Progenitor cell of endocrine pancreas (in vitro differentiated cells): Measurements from ENCODE around the gene ABCC6. TPM values are rescaled to one million over a fixed set of nuclear protein-coding genes. Genes with fewer than 3 reads are reported as not detected.
"Not testable (repeated sequence)": the region's sequence is repeated elsewhere in the genome, so short reads cannot be mapped to it uniquely, and the experiment has no call there.

ENCODE experiments used
- DNase-seq: peaks from one replicate; pipeline ENCODE4 v3.0.0; 2021; ENCODE audit warnings: low spot score; ENCODE audit not compliant: unreplicated experiment
- H3K27ac Mint-ChIP-seq: 2 replicates; pipeline ENCODE4 v1.8.0; 2021; ENCODE audit warnings: mild to moderate bottlenecking, moderate library complexity, mixed read lengths
- H3K27me3 Mint-ChIP-seq: 2 replicates; pipeline ENCODE4 v1.8.0; 2021; ENCODE audit warnings: mixed read lengths
- H3K36me3 Mint-ChIP-seq: 2 replicates; pipeline ENCODE4 v1.8.0; 2022; ENCODE audit warnings: mixed read lengths; ENCODE audit not compliant: insufficient read depth
- H3K4me1 Mint-ChIP-seq: 2 replicates; pipeline ENCODE4 v1.8.0; 2021; ENCODE audit warnings: low read depth, mixed read lengths
- H3K4me3 Mint-ChIP-seq: 2 replicates; pipeline ENCODE4 v1.8.0; 2021; ENCODE audit warnings: low read depth, mild to moderate bottlenecking, moderate library complexity, mixed read lengths
- H3K9me3 Mint-ChIP-seq: 2 replicates; pipeline ENCODE4 v1.8.0; 2021; ENCODE audit warnings: low read depth, mixed read lengths
- total RNA-seq: library from RNA; stranded (reverse); gene quantifications from 2 replicates; pipeline ENCODE4 v1.2.1, GENCODE V29; 2021
- TF ChIP-seq, protein P1 (sequence below): fragments of 200-600 bp; sonication (generic); IDR thresholded peaks from one replicate; pipeline ENCODE4 v1.5.0; 2021; ENCODE audit warnings: antibody characterized with exemption, mild to moderate bottlenecking; ENCODE audit not compliant: unreplicated experiment

Gene ABCC6
- total RNA-seq, 1 donor from 2014 or later, result 9.8 TPM

DNA sequence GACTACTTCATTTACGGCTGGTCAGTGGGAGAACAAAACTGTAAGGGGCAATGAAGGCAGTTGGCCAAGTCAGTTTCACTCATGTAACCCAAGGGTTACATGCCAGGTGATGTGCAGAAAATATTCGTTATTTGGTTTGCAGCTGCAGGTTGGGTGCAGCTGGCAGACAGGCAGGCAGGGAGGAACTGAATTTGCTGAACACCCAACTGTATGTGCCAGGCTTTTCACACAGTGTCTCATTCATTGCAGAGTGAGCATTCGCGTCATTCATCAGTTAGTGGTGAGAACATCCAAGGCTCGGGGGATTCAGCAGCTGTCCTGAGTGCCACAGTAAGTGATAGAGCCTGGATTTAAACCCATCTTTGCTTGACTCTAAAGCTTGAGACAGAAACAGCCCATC lies 59.7 kb downstream of the ABCC6 start:
- TF ChIP-seq, protein P1, sequence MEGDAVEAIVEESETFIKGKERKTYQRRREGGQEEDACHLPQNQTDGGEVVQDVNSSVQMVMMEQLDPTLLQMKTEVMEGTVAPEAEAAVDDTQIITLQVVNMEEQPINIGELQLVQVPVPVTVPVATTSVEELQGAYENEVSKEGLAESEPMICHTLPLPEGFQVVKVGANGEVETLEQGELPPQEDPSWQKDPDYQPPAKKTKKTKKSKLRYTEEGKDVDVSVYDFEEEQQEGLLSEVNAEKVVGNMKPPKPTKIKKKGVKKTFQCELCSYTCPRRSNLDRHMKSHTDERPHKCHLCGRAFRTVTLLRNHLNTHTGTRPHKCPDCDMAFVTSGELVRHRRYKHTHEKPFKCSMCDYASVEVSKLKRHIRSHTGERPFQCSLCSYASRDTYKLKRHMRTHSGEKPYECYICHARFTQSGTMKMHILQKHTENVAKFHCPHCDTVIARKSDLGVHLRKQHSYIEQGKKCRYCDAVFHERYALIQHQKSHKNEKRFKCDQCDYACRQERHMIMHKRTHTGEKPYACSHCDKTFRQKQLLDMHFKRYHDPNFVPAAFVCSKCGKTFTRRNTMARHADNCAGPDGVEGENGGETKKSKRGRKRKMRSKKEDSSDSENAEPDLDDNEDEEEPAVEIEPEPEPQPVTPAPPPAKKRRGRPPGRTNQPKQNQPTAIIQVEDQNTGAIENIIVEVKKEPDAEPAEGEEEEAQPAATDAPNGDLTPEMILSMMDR, result no peak
- DNase-seq, result no peak
- no peak overlapping the region for H3K4me3 Mint-ChIP-seq
- H3K27ac Mint-ChIP-seq, result no peak overlapping the region
- H3K9me3 Mint-ChIP-seq, result peaks cover 8% of the 10 kb centered on the region
- no peaks in the 10 kb centered on the region for H3K4me1 Mint-ChIP-seq
- no peaks in the 10 kb centered on the region for H3K27me3 Mint-ChIP-seq
- H3K36me3 Mint-ChIP-seq, result peaks cover 14% of the 10 kb centered on the region

DNA sequence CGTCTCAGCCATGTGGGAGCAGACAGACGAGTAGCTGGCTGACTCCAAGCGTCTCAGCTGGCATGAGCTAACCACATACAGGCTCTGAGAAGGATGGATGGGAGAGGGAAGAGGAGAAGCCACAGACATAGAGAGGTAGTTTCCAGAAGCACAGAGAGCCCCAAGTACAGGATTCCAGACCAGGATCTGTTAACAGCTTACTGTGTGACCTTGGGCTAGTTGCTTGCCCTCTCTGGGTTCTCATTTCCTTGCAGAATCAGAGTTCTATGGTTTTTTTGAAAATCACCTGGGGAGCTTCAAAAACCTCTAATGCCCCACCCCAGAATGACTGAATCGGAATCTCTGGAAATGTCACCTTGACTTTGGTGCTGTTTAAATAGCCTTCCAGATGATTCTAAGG lies 60.2 kb downstream of the ABCC6 start:
- TF ChIP-seq, protein P1, result no peak
- peaks cover 19% of the 10 kb centered on the region for H3K36me3 Mint-ChIP-seq
- no peak overlapping the region for H3K27ac Mint-ChIP-seq
- H3K4me1 Mint-ChIP-seq, result no peaks in the 10 kb centered on the region
- H3K27me3 Mint-ChIP-seq, result no peaks in the 10 kb centered on the region
- DNase-seq, result no peak
- H3K4me3 Mint-ChIP-seq, result no peak overlapping the region
- peaks cover 13% of the 10 kb centered on the region for H3K9me3 Mint-ChIP-seq

DNA sequence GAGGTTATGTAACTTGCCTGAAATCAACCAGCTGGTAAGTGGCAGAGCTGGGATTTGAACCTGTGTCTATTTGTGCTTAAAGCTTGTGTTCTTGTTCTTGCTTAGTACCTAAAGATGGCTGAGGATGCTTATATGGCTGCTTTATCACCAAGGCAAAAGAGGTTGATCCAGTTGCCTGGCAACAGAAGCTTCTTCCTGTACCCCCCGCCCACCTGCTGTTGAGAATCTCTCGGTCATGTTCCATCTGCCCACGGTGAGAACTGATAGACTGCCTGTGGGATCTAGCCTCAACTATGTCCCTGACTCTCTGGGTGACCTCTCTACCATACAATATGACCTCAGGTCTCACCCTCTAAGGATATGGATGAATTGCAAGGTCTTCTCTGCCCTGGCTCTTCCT lies 60.7 kb downstream of the ABCC6 start:
- Mint-ChIP-seq H3K27ac (no peak overlapping the region), H3K36me3 (peaks cover 20% of the 10 kb centered on the region), H3K4me1 (no peaks in the 10 kb centered on the region), H3K9me3 (peaks cover 14% of the 10 kb centered on the region), H3K4me3 (no peak overlapping the region), H3K27me3 (no peaks in the 10 kb centered on the region)
- DNase-seq, result no peak
- TF ChIP-seq, protein P1, result no peak

DNA sequence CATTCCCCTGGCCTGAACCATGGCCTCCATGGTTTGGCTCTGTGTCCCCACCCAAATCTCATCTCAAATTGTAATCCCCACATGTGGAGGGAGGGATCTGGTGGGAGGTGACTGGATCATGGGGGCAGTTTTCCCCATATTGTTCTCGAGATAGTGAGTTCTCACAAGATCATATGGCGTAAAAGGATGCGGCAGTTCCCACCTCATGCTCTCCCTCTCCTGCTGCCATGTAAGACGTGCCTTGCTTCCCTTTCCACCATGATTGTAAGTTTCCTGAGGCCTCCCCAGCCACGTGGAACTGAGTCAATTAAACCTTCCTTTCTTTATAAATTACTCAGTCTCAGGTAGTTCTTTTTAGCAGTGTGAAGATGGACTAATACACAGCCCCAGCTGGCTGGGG lies 61.5 kb downstream of the ABCC6 start:
- Mint-ChIP-seq H3K9me3 (peaks cover 14% of the 10 kb centered on the region), H3K36me3 (peaks cover 24% of the 10 kb centered on the region)
- H3K4me1 Mint-ChIP-seq, H3K27me3 Mint-ChIP-seq, DNase-seq, H3K4me3 Mint-ChIP-seq, H3K27ac Mint-ChIP-seq: not testable (repeated sequence)

DNA sequence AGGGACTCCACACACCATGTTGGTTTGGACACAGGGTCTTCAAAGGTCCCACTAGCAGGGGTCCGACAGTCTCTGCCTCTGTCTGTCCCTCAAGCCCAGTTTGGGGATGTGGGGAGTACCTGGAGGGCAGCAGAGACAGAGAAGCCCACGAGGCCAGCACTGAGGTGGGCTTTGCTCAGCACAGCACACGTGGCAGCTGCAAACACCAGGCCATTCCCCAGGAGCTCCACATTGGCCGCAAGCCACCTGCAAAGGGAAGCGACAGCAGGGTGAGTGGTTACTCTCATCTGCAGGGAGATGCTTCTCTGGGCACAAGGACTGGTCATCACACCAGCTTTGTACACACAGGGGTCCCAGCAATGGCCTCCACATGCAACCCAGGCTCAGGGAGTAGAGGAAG lies 62.0 kb downstream of the ABCC6 start:
- Mint-ChIP-seq H3K36me3 (peaks cover 27% of the 10 kb centered on the region), H3K27me3 (no peaks in the 10 kb centered on the region), H3K4me1 (no peaks in the 10 kb centered on the region), H3K27ac (no peak overlapping the region), H3K4me3 (no peak overlapping the region), H3K9me3 (peaks cover 14% of the 10 kb centered on the region)
- no peak for DNase-seq
- TF ChIP-seq, protein P1, result no peak

DNA sequence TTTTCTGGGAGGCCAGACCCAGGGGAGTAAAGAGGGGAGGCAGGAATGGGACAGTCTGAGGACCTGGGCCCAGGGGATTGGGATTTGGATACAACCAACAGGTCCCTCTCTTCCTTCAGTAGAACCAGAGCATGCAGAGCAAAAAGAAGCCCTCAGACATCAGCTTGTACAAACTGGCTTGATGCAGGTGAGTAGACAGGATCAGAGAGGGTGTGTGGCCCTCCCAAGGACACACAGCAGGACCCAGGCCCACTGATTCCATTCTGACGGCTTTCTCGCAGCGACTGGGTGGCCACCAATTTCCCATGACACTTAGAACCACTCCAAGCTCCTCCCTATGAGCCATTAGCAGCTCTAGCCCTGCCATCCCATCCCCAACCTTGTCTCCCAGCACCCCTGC lies 63.6 kb downstream of the ABCC6 start:
- TF ChIP-seq, protein P1, result no peak
- Mint-ChIP-seq H3K36me3 (peaks cover 32% of the 10 kb centered on the region), H3K9me3 (peaks cover 14% of the 10 kb centered on the region)

More for the DNA sequence above, 63.6 kb downstream of the ABCC6 start:
- Mint-ChIP-seq H3K4me1 (no peaks in the 10 kb centered on the region), H3K4me3 (no peak overlapping the region), H3K27me3 (no peaks in the 10 kb centered on the region), H3K27ac (no peak overlapping the region)
- no peak for DNase-seq
